HEK293T (cell line): ENCODE data around the gene PTPRM.

Experiments
- CTCF ChIA-PET: fragments of 350-600 bp; formaldehyde crosslinking; extraction: SDS; loops from one replicate; lab custom pipeline; 2021; ENCODE audit warnings: antibody characterized with exemption, inconsistent platforms; lab: Yijun Ruan, JAX
- POLR2A ChIA-PET: fragments of 350-600 bp; formaldehyde crosslinking; extraction: SDS; loops from one replicate; lab custom pipeline; 2020; ENCODE audit warnings: antibody characterized with exemption, inconsistent platforms; lab: Yijun Ruan, JAX
- DNase-seq: peaks from one replicate; pipeline ENCODE4 v3.0.0; 2012; ENCODE audit warnings: mixed read lengths; ENCODE audit errors: extremely low spot score
- ARNT ChIP-seq: fragments of 450-650 bp; IDR thresholded peaks from 2 replicates; pipeline ENCODE4 v1.6.1; 2017; ENCODE audit warnings: mild to moderate bottlenecking
- BHLHE40 ChIP-seq: fragments of 450-650 bp; IDR thresholded peaks from 2 replicates; pipeline ENCODE4 v1.6.1; 2016; ENCODE audit warnings: mild to moderate bottlenecking, moderate library complexity, borderline replicate concordance
- CTBP1 ChIP-seq: fragments of 450-650 bp; IDR thresholded peaks from 2 replicates; pipeline ENCODE4 v1.6.1; 2016; ENCODE audit warnings: borderline replicate concordance
- ELF4 ChIP-seq: fragments of 450-650 bp; IDR thresholded peaks from 2 replicates; pipeline ENCODE4 v1.6.1; 2017; ENCODE audit warnings: antibody characterized with exemption
- FOXA1 ChIP-seq: fragments of 450-650 bp; IDR thresholded peaks from 2 replicates; pipeline ENCODE4 v1.6.1; 2016; ENCODE audit warnings: mild to moderate bottlenecking
- FOXK2 ChIP-seq: fragments of 450-650 bp; IDR thresholded peaks from 2 replicates; pipeline ENCODE4 v1.6.1; 2016; ENCODE audit warnings: mild to moderate bottlenecking
- FOXM1 ChIP-seq: fragments of 450-650 bp; IDR thresholded peaks from 2 replicates; pipeline ENCODE4 v1.6.1; 2017; ENCODE audit warnings: mild to moderate bottlenecking, borderline replicate concordance
- HDGF ChIP-seq: fragments of 450-650 bp; IDR thresholded peaks from 2 replicates; pipeline ENCODE4 v1.6.1; 2017; ENCODE audit warnings: antibody characterized with exemption, borderline replicate concordance
- L3MBTL2 ChIP-seq: fragments of 450-650 bp; conservative IDR thresholded peaks from 2 replicates; pipeline ENCODE4 v1.6.1; 2016; ENCODE audit warnings: mild to moderate bottlenecking
- LEF1 ChIP-seq: fragments of 450-650 bp; IDR thresholded peaks from 2 replicates; pipeline ENCODE4 v1.6.1; 2017; ENCODE audit warnings: mild to moderate bottlenecking, borderline replicate concordance
- NFRKB ChIP-seq: fragments of 450-650 bp; IDR thresholded peaks from 2 replicates; pipeline ENCODE4 v1.6.1; 2016; ENCODE audit warnings: mild to moderate bottlenecking, moderate library complexity
- SP1 ChIP-seq: fragments of 450-650 bp; IDR thresholded peaks from 2 replicates; pipeline ENCODE4 v1.6.1; 2017
- SUZ12 ChIP-seq: fragments of 450-650 bp; IDR thresholded peaks from 2 replicates; pipeline ENCODE4 v1.6.1; 2016; ENCODE audit warnings: mild to moderate bottlenecking
- TARDBP ChIP-seq: fragments of 450-650 bp; IDR thresholded peaks from 2 replicates; pipeline ENCODE4 v1.6.1; 2016
- ZNF384 ChIP-seq: fragments of 450-650 bp; IDR thresholded peaks from 2 replicates; pipeline ENCODE4 v1.6.1; 2016
- TF ChIP-seq, protein P1 (sequence below): fragments of 450-650 bp; IDR thresholded peaks from 2 replicates; pipeline ENCODE4 v1.6.1; 2016

PTPRM gene

DNA sequence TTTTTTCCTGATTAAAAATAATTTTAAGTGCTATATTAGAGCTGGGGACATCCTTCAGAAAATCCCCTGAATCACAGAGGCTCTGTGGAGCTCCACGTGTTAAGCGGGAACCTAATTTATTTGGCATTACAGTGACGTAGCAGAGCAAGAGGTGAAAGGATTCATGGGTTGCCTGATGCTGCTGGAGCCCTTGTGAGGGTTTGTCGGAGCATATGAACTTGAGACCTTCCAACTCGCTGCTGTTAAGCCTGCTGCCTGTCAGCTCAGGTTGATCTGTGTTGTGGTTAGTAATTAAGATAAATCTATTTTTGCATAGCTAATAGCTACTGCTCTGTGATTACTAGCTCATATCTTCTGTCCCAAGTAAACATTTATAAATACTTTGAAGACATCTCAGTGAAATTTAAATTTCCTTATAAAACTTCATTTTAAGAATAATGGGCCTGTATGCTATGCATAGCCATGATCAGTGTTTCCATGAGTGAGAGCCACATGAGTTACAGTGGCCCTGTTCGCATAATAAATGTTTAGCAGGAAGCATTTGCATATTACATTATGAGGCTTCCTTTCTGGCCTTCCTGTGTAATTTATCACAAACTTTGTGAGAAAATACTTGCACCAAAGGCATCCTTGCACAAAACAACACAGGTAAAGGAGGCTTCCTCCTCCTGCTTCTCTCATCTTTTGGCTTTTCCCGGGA is 438.9 kb downstream of the PTPRM start:
- TF ChIP-seq LEF1 (no peak), ELF4 (no peak), ZNF384 (no peak), ARNT (no peak), SUZ12 (no peak), HDGF (no peak), FOXA1 (no peak), L3MBTL2 (no peak), NFRKB (no peak), TARDBP (no peak)
- DNase-seq: no peak
- ChIA-PET POLR2A (no interaction called here), CTCF (no interaction called here)

DNA sequence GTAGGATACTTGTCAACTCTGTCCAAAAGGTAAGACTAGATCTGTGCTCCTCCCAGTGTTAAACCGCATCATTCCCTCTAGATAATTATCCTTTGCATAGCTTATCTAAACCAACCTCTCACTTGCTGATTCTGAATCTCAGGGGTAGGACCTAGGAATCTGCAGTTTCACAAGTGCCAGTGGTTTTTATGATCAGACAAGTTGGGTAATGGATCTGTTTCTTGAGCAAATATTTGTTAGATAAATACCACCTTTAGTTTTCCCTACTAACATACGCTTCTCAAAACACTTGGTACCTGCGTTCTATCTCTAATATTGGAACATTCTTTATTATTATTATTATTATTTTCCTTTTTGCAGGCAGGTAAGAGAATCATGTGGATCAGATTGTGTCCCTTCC is 439.9 kb downstream of the PTPRM start:
- DNase-seq: no peak
- CTCF ChIA-PET: no interaction called here
- POLR2A ChIA-PET: no interaction called here
- no peak for TF ChIP-seq FOXK2
- no peak for TF ChIP-seq BHLHE40
- no peak for TF ChIP-seq FOXA1
- TF ChIP-seq SUZ12: no peak
- TF ChIP-seq LEF1: no peak
- no peak for TF ChIP-seq SP1

DNA sequence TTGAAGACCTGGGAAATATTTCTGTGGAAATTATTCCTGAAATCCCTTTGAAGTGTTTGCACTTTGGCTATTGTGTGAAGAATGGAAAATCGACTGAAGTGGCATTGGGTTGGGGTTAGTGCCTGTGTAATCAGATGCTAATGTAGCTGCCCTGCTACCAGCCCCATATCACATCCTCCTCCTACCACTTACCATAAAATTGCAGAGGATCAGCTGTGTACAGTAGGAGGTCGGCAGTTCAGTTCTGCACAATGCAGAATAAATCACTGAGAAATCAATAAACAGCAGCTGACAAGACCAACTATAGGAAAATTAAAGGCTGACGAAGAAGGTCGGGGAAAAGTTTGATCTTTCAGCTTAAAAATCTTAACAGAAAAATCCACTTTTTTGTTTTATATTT is 440.9 kb downstream of the PTPRM start:
- POLR2A ChIA-PET: no interaction called here
- CTCF ChIA-PET: no interaction called here
- TF ChIP-seq TARDBP: no peak
- TF ChIP-seq ZNF384: no peak
- TF ChIP-seq L3MBTL2: no peak
- no peak for TF ChIP-seq LEF1
- TF ChIP-seq NFRKB: no peak
- no peak for TF ChIP-seq FOXM1
- DNase-seq: no peak

DNA sequence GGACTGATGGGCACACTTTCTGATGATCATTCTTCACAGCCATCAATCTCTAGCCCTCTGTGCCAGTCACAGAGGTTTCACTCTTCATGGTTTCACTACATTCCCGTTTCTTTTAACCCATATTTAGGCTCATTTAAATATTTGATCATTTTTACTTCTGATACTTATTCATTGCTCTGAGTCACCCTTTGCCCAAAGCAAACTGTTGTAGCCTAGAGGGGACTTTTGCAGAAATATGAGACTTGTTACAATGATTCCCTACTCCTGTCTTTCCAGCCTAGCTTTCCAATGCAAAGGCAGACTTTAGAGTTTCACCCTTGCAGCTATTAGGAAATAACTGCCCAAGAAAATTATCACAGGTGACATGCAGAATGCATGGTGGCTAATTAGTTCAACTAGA is 444.2 kb downstream of the PTPRM start:
- DNase-seq: no peak
- no peak for TF ChIP-seq ARNT
- TF ChIP-seq SP1: no peak
- no peak for TF ChIP-seq BHLHE40
- no peak for TF ChIP-seq SUZ12
- no peak for TF ChIP-seq FOXA1
- TF ChIP-seq, protein P1, sequence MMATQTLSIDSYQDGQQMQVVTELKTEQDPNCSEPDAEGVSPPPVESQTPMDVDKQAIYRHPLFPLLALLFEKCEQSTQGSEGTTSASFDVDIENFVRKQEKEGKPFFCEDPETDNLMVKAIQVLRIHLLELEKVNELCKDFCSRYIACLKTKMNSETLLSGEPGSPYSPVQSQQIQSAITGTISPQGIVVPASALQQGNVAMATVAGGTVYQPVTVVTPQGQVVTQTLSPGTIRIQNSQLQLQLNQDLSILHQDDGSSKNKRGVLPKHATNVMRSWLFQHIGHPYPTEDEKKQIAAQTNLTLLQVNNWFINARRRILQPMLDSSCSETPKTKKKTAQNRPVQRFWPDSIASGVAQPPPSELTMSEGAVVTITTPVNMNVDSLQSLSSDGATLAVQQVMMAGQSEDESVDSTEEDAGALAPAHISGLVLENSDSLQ: no peak
- TF ChIP-seq LEF1: no peak
- no peak for TF ChIP-seq HDGF
- TF ChIP-seq TARDBP: no peak
- TF ChIP-seq NFRKB: no peak
- no peak for TF ChIP-seq ELF4
- TF ChIP-seq ZNF384: no peak
- TF ChIP-seq FOXK2: no peak
- TF ChIP-seq L3MBTL2: no peak
- no peak for TF ChIP-seq CTBP1
- no peak for TF ChIP-seq FOXM1
- CTCF ChIA-PET: no interaction called here
- POLR2A ChIA-PET: no interaction called here

DNA sequence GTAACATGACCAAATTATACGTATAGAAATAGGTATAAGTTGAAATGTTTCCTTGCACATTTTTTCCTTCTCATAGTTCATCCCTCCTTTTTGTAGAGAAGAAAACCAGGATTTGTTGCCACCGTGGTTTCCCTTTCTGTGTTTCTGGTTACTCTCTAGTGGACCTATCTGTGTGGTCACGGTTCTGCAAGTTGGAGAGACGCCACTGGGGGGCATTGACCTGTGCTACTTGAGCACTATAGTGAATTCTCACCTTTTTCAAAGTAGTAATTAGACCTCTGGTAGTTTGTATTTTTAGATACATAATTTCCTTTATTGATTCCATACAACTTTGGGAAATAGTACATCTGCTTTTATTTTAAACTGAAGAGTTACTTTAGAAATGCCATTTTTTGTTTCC is 444.8 kb downstream of the PTPRM start:
- TF ChIP-seq FOXA1 (no peak), TARDBP (no peak), CTBP1 (no peak), FOXK2 (no peak), LEF1 (no peak), ZNF384 (no peak), L3MBTL2 (no peak), ARNT (no peak), SUZ12 (no peak), FOXM1 (no peak), ELF4 (no peak), SP1 (no peak), BHLHE40 (no peak), NFRKB (no peak)
- TF ChIP-seq, protein P1: no peak
- ChIA-PET CTCF (no interaction called here), POLR2A (no interaction called here)
- DNase-seq: no peak

DNA sequence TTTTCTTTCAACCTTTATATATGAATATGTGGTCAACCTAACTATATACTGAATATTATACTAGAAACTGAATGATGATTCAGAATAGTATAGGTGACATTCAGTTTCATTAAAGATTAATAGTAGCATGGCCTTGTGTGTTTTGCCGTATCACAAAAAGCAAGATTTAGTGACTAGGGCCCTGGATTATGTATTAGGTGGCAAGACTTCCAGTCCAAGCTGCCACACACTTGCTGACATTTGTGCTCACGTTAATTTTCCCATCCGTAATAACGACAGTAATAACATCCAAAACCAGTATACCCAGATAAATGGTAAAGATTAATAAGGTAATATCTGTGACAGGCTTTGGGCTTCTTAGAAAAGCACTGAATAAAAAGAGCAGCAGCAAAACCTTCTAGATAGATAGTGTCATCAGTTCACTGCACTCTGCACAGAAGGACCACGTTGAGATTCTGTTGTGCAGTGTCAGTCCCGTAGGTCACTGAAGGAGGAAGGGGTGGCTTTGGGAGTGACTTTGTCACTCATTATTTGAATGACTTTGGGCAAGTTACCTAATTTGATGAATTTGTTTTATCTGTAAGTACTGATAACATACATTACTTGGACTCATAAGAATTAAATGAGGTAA is 451.7 kb downstream of the PTPRM start:
- ChIA-PET CTCF (no interaction called here), POLR2A (no interaction called here)
- TF ChIP-seq ARNT: no peak
- no peak for DNase-seq

DNA sequence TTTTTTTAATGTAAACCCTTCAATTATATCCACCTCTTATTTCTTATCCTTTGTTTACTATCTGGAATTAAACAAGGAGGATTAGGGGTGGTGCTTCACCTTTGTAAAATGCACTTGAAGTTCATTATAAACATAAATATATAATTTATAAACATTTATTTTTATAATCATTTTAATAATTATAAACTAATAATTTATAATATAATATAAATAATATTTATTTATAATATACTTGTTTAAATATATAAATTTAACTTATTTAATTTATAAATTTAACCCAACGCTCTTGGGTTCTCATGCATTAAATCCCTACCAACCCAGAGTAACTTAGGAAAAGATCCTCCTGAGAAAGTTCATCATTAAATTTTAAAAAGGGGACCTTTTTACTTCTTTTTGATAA is 452.5 kb downstream of the PTPRM start:
- DNase-seq: no peak
- TF ChIP-seq NFRKB (no peak), BHLHE40 (no peak)
- POLR2A ChIA-PET: no interaction called here
- CTCF ChIA-PET: no interaction called here
